ENCODE measurements around the gene FIGLA. TPM values are rescaled to one million over a fixed set of nuclear protein-coding genes. Genes with fewer than 3 reads are reported as not detected.

The FIGLA gene
- total and polyA plus RNA-seq, 2 of the 8 experiments (the other 6 are each of a cell fraction or from before 2014, with no cell fraction given), result not detected

- no peak for DNase-seq (ENCODE audit: low read depth in 1 of 2, low spot score in 2 of 2)
- 0 out of 2 replicates have a peak, but pooled peaks cover 3% of the 10 kb centered on the region for H3K79me1 ChIP-seq (ENCODE audit: low read depth, low read length)
- POLR2A ChIA-PET (ENCODE audit: partially characterized antibody), result interaction anchor here (0.5 to 2.6 kb wide), 26 partner anchors 7 to 527 kb away, joined by 3 to 15 read pairs (median 4); no protein-coding TSS in a partner anchor
These were observed 21.8 kb downstream of the FIGLA start for GRCh38 chr2:70768590-70769085.

More at GRCh38 chr2:70768590-70769085, 21.8 kb downstream of the FIGLA start:
- peak overlapping the region; percentile 82; the same call in 1 of the 2 replicates for H2BK20ac ChIP-seq (ENCODE audit: low read length)
- H3K9ac ChIP-seq (replicated peaks in 1 of 4; ENCODE audit: extremely low read depth in 1 of 4, low read depth in 3 of 4, low read length in 3 of 4), result no peak overlapping the region
- H3K14ac ChIP-seq (ENCODE audit: insufficient read length), result no peak overlapping the region
- no peak overlapping the region for H2AFZ ChIP-seq (ENCODE audit: low read length)
- WGBS, 2 experiments (ENCODE audit: extremely low coverage in 1 of 2, insufficient coverage in 1 of 2, insufficient read length in 1 of 2, insufficient replicate concordance in 2 of 2, low coverage in 1 of 2, low lambda C conversion rate in 2 of 2, missing lambda C conversion rate in 1 of 2), result 49% methylated on average over 7 of the region's 7 CpGs; no CpG with 5 or more reads in 1 of the 2 experiments
- TF ChIP-seq SIN3A (conservative IDR thresholded peaks at IDR 0.05 in 1 of 2, IDR thresholded peaks at IDR 0.05 in 1 of 2; ENCODE audit: low read depth in 1 of 2, low read length in 2 of 2) (0 out of 4 replicates have a peak, but pooled peaks of 1 of the 2 experiments have one; percentile 4), RFX5 (IDR thresholded peaks at IDR 0.05; ENCODE audit: borderline replicate concordance, low read depth, low read length) (peak; percentile 55; the same call in 1 of the 2 replicates), CHD1 (IDR thresholded peaks at IDR 0.05; ENCODE audit: low read depth, low read length) (no peak), BRCA1 (IDR thresholded peaks at IDR 0.05; ENCODE audit: low read depth, low read length) (no peak)
- no peaks in the 10 kb centered on the region for H3K9me3 ChIP-seq (ENCODE audit: insufficient read depth in 2 of 2, low read depth in 1 of 2, low read length in 1 of 2)
- no peak overlapping the region for H3K56ac ChIP-seq (replicated peaks; ENCODE audit: insufficient read length, low read depth, low read length)
- H3K36me3 ChIP-seq (ENCODE audit: control insufficient read depth in 2 of 4, insufficient read depth in 4 of 4, low read length in 3 of 4), result no peaks in the 10 kb centered on the region
- H2BK5ac ChIP-seq (ENCODE audit: low read depth, low read length), result no peak overlapping the region
- peak overlapping the region; percentile 85; the same call in 1 of the 2 replicates for H2BK12ac ChIP-seq (ENCODE audit: low read depth, low read length)
- no peak overlapping the region for H3K4ac ChIP-seq (replicated peaks; ENCODE audit: insufficient read length, low read depth, low read length)
- H4K5ac ChIP-seq (ENCODE audit: insufficient read length, low read depth, low read length), result no peak overlapping the region
- peaks cover 4% of the 10 kb centered on the region in 2 experiments for H4K20me1 ChIP-seq (replicated peaks in 1 of 2; ENCODE audit: control insufficient read depth in 1 of 2, insufficient read depth in 2 of 2, low read length in 2 of 2)
- H2AK5ac ChIP-seq (ENCODE audit: low read depth, low read length), result no peak overlapping the region
- no peak overlapping the region for H2BK15ac ChIP-seq (ENCODE audit: low read length)
- no peaks in the 10 kb centered on the region for H3K27me3 ChIP-seq (replicated peaks in 1 of 4; ENCODE audit: control insufficient read depth in 3 of 4, extremely low read depth in 1 of 4, insufficient read depth in 3 of 4, low read length in 3 of 4)
- no peak overlapping the region for H3K27ac ChIP-seq (ENCODE audit: low read depth, low read length)
- peak; percentile 55 for FAIRE-seq
- H3K23ac ChIP-seq (ENCODE audit: insufficient read length), result no peak overlapping the region
- no peak overlapping the region for H2BK120ac ChIP-seq (replicated peaks; ENCODE audit: low read depth, low read length)
- H4K8ac ChIP-seq (ENCODE audit: extremely low read depth, insufficient read depth, low read length), result no peak overlapping the region
- H3K18ac ChIP-seq (ENCODE audit: extremely low read depth, low read length), result peak overlapping the region; percentile 68
- H3K23me2 ChIP-seq (ENCODE audit: low read depth, low read length), result peaks cover 3% of the 10 kb centered on the region
- H4K91ac ChIP-seq (replicated peaks; ENCODE audit: insufficient read length, low read length), result no peak overlapping the region
- H3K4me3 ChIP-seq (ENCODE audit: extremely low read depth in 1 of 4, insufficient read depth in 2 of 4, low read depth in 3 of 4, low read length in 4 of 4), result peak overlapping the region; percentile 11 to 67 (median 38); a peak in 4 of 8 replicates
- peaks cover 20 to 32% of the 10 kb centered on the region in 2 experiments for H3K79me2 ChIP-seq (ENCODE audit: control insufficient read depth in 1 of 2, insufficient read depth in 2 of 2, low read length in 2 of 2)
- CTCF ChIA-PET (ENCODE audit: partially characterized antibody), result interaction anchor here (0.6 to 4.5 kb wide), 41 partner anchors 10 to 465 kb away, joined by 3 to 67 read pairs (median 5); partner anchors contain the start of genes CD207 and FIGLA
- H3K4me1 ChIP-seq (replicated peaks in 1 of 4; ENCODE audit: control insufficient read depth in 3 of 4, insufficient read depth in 4 of 4, low read length in 3 of 4), result peaks cover 8 to 25% (median 16%) of the 10 kb centered on the region in 4 experiments; a peak in 6 of 7 replicates
- peak overlapping the region; percentile 57 to 96 for H3K4me2 ChIP-seq (ENCODE audit: insufficient read depth in 1 of 2, low read depth in 2 of 2, low read length in 2 of 2)
